Sigmoid colon (tissue), 7 donors: Measurements from ENCODE around the gene AKIP1. TPM values are rescaled to one million over a fixed set of nuclear protein-coding genes. Genes with fewer than 3 reads are reported as not detected.

Experiments used
- DNase-seq: peaks from one replicate; pipeline ENCODE4 v3.0.0-alpha.2; 2019
- H3K27ac ChIP-seq, 4 donors: fragments of 200-600 bp; sonication (generic); one replicate each; pipeline ENCODE4 v1.5.1; 2016 to 2019; ENCODE audit warnings: mild to moderate bottlenecking in 1 of 4
- H3K27me3 ChIP-seq, 3 donors: fragments of 200-600 bp; sonication (generic); one replicate each; pipeline ENCODE4 v1.5.1; 2019; ENCODE audit warnings: mild to moderate bottlenecking in 1 of 3
- H3K36me3 ChIP-seq, 4 donors: fragments of 200-600 bp; sonication (generic); one replicate each; pipeline ENCODE4 v1.5.1; 2016 to 2019
- H3K4me1 ChIP-seq, 4 donors: fragments of 200-600 bp; sonication (generic); one replicate each; pipeline ENCODE4 v1.5.1; 2017 to 2019
- H3K4me3 ChIP-seq, 4 donors: fragments of 200-600 bp; sonication (generic); one replicate each; pipeline ENCODE4 v1.5.1; 2017 to 2019; ENCODE audit warnings: mild to moderate bottlenecking in 2 of 4, moderate library complexity in 1 of 4
- H3K9me3 ChIP-seq, 4 donors: fragments of 200-600 bp in 3 of 4; sonication (generic) in 3 of 4; one replicate each; pipeline versions ENCODE4 v1.5.1 to v1.6.1; 2013 to 2019
- CTCF ChIP-seq, 4 experiments: fragments of 450-650 bp in 3 of 4; fragments of 200-600 bp in 1 of 4; IDR thresholded peaks; one replicate each; pipeline ENCODE4 v1.5.1; 2016 to 2019; ENCODE audit warnings: antibody characterized with exemption in 4 of 4, mild to moderate bottlenecking in 3 of 4, moderate library complexity in 2 of 4
- EP300 ChIP-seq, 4 donors: sonication (generic); formaldehyde crosslinking; IDR thresholded peaks; one replicate each; pipeline ENCODE4 v1.6.1; 2017; ENCODE audit warnings: antibody characterized with exemption in 4 of 4
- POLR2A ChIP-seq, 2 donors: fragments of 450-650 bp; IDR thresholded peaks; one replicate each; pipeline ENCODE4 v1.6.1; 2016; ENCODE audit warnings: antibody characterized with exemption in 2 of 2, mild to moderate bottlenecking in 2 of 2, moderate library complexity in 2 of 2
- POLR2AphosphoS5 ChIP-seq, 4 donors: sonication (generic); formaldehyde crosslinking; IDR thresholded peaks; one replicate each; pipeline ENCODE4 v1.6.1; 2017; ENCODE audit warnings: antibody characterized with exemption in 4 of 4
- WGBS, 2 donors: extraction: QIAGEN DNeasy Blood & Tissue Kit; methylation state at CpG; one replicate each; pipeline ENCODE4 v1.1.7; 2013; 5-methylcytosine and 5-hydroxymethylcytosine counted together
- intact Hi-C: fragments of 100-400 bp; cut with DNase I; formaldehyde crosslinking; loops from one replicate; pipeline ENCODE4 v1.15.1; 2023
- polyA plus RNA-seq, 3 donors: library from polyadenylated mRNA; stranded (reverse); fragments of 200-250 nt; gene quantifications; one replicate each; pipeline ENCODE4 v1.2.3, GENCODE V29; 2013
- total RNA-seq, 4 donors: library from RNA; depleted of rRNA; stranded (reverse); fragments of >200 nt; gene quantifications; one replicate each; pipeline ENCODE4 v1.1.0, GENCODE V29; 2016
- donor health status: healthy with polysubstance abuse.
- donor health status: Bipolar disorder and iron deficiency.
- donor health status: healthy.

Gene AKIP1
- total and polyA plus RNA-seq, 7 donors: 18.0 to 33.2 (median 21.6) TPM

- no peaks in the 10 kb centered on the region for H3K4me1 ChIP-seq
- peaks cover 0 to 9% (median 5%) of the 10 kb centered on the region in 4 donors for H3K9me3 ChIP-seq
- intact Hi-C loops: no loop called here
- no peak overlapping the region for H3K27ac ChIP-seq
- no peaks in the 10 kb centered on the region for H3K36me3 ChIP-seq
- no peak for DNase-seq
- H3K4me3 ChIP-seq: no peak overlapping the region
- no peak for TF ChIP-seq CTCF (IDR thresholded peaks at IDR 0.05)
- no peak for TF ChIP-seq POLR2AphosphoS5 (IDR thresholded peaks at IDR 0.05)
- no peak for TF ChIP-seq EP300 (IDR thresholded peaks at IDR 0.05)
- TF ChIP-seq POLR2A (IDR thresholded peaks at IDR 0.05): no peak
- H3K27me3 ChIP-seq: no peaks in the 10 kb centered on the region
Measured at GRCh38 chr11:8899119-8899753, 11.8 kb upstream of the AKIP1 start.

- TF ChIP-seq CTCF (IDR thresholded peaks at IDR 0.05): no peak
- no peak for TF ChIP-seq POLR2A (IDR thresholded peaks at IDR 0.05)
- no peak for TF ChIP-seq POLR2AphosphoS5 (IDR thresholded peaks at IDR 0.05)
- no peak for TF ChIP-seq EP300 (IDR thresholded peaks at IDR 0.05)
- WGBS, 2 donors: 90 to 94% methylated on average over 5 of the region's 5 CpGs
- H3K4me1 ChIP-seq: peaks cover 0 to 10% (median 7%) of the 10 kb centered on the region in 4 donors
- no peaks in the 10 kb centered on the region for H3K27me3 ChIP-seq
- H3K4me3 ChIP-seq: no peak overlapping the region
- no peak overlapping the region for H3K27ac ChIP-seq
- no peak for DNase-seq
- intact Hi-C loops: no loop called here
- H3K36me3 ChIP-seq: no peaks in the 10 kb centered on the region
- H3K9me3 ChIP-seq: no peaks in the 10 kb centered on the region
Measured at GRCh38 chr11:8905528-8906165, 5.3 kb upstream of the AKIP1 start.

GRCh38 chr11:8907116-8907515 is 3.9 kb upstream of the AKIP1 start:
- Histone ChIP-seq H3K4me3 (no peak overlapping the region), H3K27ac (no peak overlapping the region), H3K9me3 (no peaks in the 10 kb centered on the region), H3K4me1 (peaks cover 0 to 14% (median 10%) of the 10 kb centered on the region in 4 donors), H3K36me3 (no peaks in the 10 kb centered on the region), H3K27me3 (no peaks in the 10 kb centered on the region)
- DNase-seq: no peak
- 92 to 94% methylated on average over 1 of the region's 1 CpG for WGBS, 2 donors
- intact Hi-C loops: no loop called here
- TF ChIP-seq POLR2AphosphoS5 (IDR thresholded peaks at IDR 0.05) (no peak), EP300 (IDR thresholded peaks at IDR 0.05) (no peak), CTCF (IDR thresholded peaks at IDR 0.05) (no peak), POLR2A (IDR thresholded peaks at IDR 0.05) (no peak)

- H3K27me3 ChIP-seq: no peaks in the 10 kb centered on the region
- H3K27ac ChIP-seq: no peak overlapping the region
- H3K4me3 ChIP-seq: no peak overlapping the region
- TF ChIP-seq POLR2AphosphoS5 (IDR thresholded peaks at IDR 0.05): no peak
- TF ChIP-seq EP300 (IDR thresholded peaks at IDR 0.05): no peak
- no peak for TF ChIP-seq POLR2A (IDR thresholded peaks at IDR 0.05)
- TF ChIP-seq CTCF (IDR thresholded peaks at IDR 0.05): no peak
- no peak for DNase-seq
- H3K4me1 ChIP-seq: peaks cover 0 to 22% (median 17%) of the 10 kb centered on the region in 4 donors
- no peaks in the 10 kb centered on the region for H3K36me3 ChIP-seq
- intact Hi-C loops: no loop called here
- H3K9me3 ChIP-seq: no peaks in the 10 kb centered on the region
Measured at GRCh38 chr11:8908099-8908498, 2.9 kb upstream of the AKIP1 start.
